ENCODE data around the gene TMEM131. TPM values are rescaled to one million over a fixed set of nuclear protein-coding genes. Genes with fewer than 3 reads are reported as not detected.

Gene TMEM131
- total RNA-seq, 2 experiments from 2014 or later: 41.1 to 44.6 TPM

DNA sequence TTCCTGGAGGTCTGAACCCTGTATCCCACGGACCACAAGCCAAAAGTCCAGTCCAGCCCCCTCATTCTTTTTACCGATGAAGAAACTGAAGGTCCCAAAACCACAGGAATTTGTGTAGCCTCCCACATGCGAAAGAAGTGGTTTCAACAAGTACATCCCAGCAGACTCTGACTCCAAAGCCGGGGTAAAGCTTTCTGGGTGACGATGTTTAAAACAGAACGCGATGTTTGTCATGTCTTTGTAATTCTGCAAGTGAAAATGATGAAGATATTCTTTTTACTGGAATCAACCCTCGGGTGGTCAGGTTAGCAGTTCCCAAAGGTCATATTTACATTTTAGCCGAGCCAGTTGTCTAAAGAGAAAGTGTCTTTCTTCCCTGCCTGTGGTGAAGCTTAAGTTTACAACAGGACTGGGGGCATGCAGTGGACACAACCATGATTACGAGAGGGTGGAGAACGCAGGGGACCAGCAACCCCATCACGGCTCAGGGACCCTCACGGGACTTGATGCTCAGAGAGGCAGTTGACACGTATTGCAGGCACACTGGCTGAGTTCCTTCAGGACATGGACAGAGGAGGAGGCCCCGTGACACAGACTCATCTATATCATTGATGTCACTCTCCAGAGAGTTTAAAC, 17.8 kb upstream of the TMEM131 start:
- ATAC-seq (ENCODE audit: low read depth) (no peak), DNase-seq (no peak)
- H3K4me3 Mint-ChIP-seq: peak overlapping the region; percentile 28

DNA sequence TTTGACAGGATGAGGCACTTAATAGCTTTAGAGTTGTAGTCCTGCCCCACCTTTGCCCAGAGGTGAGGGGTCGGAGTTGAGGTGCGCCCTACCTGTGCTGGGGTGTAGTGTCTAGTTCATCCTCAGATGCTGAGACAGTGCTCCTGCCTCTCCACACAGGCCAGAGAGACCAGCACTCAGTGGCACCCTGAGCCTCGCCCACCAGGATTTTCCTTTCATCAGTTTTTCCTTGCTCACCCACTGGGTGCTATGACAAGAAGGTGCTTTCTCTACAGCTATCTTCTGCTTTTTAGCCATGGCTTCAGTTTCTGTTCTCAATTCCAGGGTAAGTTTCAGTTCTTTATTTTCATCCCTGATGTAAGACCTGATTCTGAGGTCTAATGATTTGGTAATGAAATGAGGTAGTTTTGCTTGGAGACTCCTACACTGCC, 16.8 kb upstream of the TMEM131 start:
- no peak overlapping the region for H3K4me3 Mint-ChIP-seq
- H3K9me3 Mint-ChIP-seq: no peaks in the 10 kb centered on the region
- H3K36me3 Mint-ChIP-seq: peaks cover 3% of the 10 kb centered on the region
- H3K27me3 Mint-ChIP-seq: no peaks in the 10 kb centered on the region
- no peak overlapping the region for H3K27ac Mint-ChIP-seq
- ATAC-seq (ENCODE audit: low read depth): peak; percentile 47
- no peak for DNase-seq
- H3K4me1 Mint-ChIP-seq: peaks cover 20% of the 10 kb centered on the region
- POLR2A ChIA-PET: interaction anchor here (0.7 kb wide), 1 partner anchor 11 kb away, joined by 5 read pairs; no protein-coding TSS in a partner anchor

More for the DNA sequence above, 17.8 kb upstream of the TMEM131 start:
- Mint-ChIP-seq H3K36me3 (peaks cover 3% of the 10 kb centered on the region), H3K4me1 (peaks cover 20% of the 10 kb centered on the region), H3K9me3 (no peaks in the 10 kb centered on the region), H3K27ac (no peak overlapping the region), H3K27me3 (no peaks in the 10 kb centered on the region)
- POLR2A ChIA-PET: no interaction called here

DNA sequence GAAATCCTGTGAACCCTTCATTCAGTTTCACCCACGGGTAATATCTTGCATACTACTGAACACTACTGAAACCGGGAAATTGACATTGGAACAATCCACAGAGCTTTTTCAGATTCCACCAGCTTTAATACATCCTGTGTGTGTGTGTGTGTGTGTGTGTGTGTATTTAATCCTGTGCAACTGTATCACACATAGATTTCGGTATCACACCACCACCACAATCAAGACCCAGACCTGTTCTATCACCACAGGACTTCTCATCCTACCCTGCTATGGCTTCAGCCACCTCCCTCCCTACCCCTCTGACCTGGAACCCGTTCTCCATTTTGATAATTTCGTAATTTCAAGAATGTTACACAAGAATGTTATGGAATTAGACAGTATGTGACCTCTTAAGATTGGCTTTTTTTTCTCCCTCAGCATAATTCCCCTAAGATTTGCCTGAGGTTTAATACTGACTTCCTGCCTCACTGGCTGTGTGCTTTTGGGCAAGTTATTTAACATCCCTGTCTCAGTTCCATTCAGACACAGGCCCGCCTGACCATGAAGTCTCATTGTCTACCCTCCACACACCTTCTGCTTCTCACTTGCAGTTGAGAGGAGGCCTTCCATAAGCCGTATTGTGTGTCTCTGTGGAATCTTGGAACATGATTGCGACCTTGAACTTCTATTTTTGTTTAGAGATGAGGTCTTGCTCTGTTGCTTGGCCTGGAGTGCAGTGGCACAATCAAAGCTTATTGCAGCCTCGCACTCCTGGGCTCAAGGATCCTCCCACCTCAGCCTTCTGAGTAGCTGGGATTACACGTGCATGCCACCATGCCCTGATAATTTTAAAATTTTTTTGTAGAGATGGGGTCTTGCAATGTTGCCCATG, 14.4 kb upstream of the TMEM131 start:
- no peaks in the 10 kb centered on the region for H3K9me3 Mint-ChIP-seq
- ATAC-seq (ENCODE audit: low read depth) (no peak), DNase-seq (no peak)
- no peak overlapping the region for H3K4me3 Mint-ChIP-seq
- no peak overlapping the region for H3K27ac Mint-ChIP-seq
- peaks cover 2% of the 10 kb centered on the region for H3K36me3 Mint-ChIP-seq
- POLR2A ChIA-PET: no interaction called here
- H3K27me3 Mint-ChIP-seq: no peaks in the 10 kb centered on the region
- H3K4me1 Mint-ChIP-seq: peaks cover 20% of the 10 kb centered on the region

DNA sequence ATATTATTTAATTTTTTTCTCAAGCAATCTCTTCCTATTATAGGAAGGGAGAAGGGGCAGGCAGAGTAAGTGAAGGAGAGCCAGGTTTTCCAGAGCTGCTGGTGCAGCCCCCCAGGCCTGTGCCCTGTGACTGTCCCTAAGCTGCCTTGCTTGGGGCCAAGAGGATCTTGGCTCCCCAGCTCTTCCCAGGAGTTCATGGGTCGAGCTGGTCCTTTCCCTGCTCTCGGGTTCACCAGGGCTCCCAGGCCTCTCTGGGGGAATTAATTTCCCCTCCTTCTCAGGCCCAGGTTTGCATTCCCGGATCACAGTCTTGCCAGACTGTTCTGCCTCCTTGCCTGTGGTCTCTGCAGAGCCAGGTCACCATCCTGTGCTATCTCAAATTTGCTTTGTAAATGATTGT, 12.7 kb upstream of the TMEM131 start:
- DNase-seq (no peak), ATAC-seq (ENCODE audit: low read depth) (no peak)
- no peaks in the 10 kb centered on the region for H3K27me3 Mint-ChIP-seq
- H3K4me3 Mint-ChIP-seq: no peak overlapping the region
- POLR2A ChIA-PET: no interaction called here
- no peak overlapping the region for H3K27ac Mint-ChIP-seq
- H3K4me1 Mint-ChIP-seq: peaks cover 15% of the 10 kb centered on the region
- no peaks in the 10 kb centered on the region for H3K9me3 Mint-ChIP-seq
- peaks cover 2% of the 10 kb centered on the region for H3K36me3 Mint-ChIP-seq

DNA sequence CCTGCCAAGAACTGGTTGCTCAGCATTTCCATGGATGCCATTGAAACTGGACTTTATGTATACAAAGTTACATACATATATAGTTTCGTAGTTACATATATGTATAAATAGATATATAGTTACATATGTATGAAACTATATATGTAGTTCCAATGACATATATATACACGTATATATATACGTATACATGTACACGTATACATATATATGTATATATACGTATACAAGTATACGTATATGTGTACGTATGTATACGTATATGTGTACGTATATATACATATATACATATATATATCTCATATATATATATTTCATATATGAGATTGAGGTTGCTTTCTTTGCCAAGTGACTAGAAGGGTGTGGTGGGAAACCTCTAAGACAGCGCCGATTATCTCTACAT, 10.6 kb upstream of the TMEM131 start:
- H3K4me3 Mint-ChIP-seq: no peak overlapping the region
- peaks cover 9% of the 10 kb centered on the region for H3K4me1 Mint-ChIP-seq
- H3K36me3 Mint-ChIP-seq: no peaks in the 10 kb centered on the region
- POLR2A ChIA-PET: no interaction called here
- no peak for ATAC-seq (ENCODE audit: low read depth)
- no peaks in the 10 kb centered on the region for H3K27me3 Mint-ChIP-seq
- H3K9me3 Mint-ChIP-seq: no peaks in the 10 kb centered on the region
- DNase-seq: no peak
- no peak overlapping the region for H3K27ac Mint-ChIP-seq

DNA sequence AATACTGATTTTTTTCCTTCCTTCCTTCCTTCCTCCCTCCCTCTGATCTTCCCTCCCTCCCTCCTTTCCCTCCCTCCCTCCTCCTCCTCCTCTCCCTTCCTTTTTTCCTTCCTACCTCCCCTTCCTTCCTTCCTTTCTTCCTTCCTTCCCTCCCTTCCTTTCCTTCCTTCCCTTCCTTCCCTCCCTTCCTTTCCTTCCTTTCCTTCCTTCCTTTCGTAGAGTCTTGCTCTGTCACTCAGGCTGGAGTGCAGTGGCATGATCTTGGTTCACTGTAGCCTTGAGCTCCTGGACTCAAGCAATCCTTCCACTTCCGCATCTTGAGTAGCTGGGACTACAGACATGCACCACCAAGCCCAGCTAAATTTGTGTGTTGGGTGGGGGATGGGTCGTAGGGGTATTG, 8.9 kb upstream of the TMEM131 start:
- ATAC-seq (ENCODE audit: low read depth): no peak
- Mint-ChIP-seq H3K27me3 (no peaks in the 10 kb centered on the region), H3K27ac (no peak overlapping the region), H3K4me1 (no peaks in the 10 kb centered on the region), H3K36me3 (no peaks in the 10 kb centered on the region), H3K4me3 (no peak overlapping the region), H3K9me3 (no peaks in the 10 kb centered on the region)
- DNase-seq: no peak
- POLR2A ChIA-PET: no interaction called here

DNA sequence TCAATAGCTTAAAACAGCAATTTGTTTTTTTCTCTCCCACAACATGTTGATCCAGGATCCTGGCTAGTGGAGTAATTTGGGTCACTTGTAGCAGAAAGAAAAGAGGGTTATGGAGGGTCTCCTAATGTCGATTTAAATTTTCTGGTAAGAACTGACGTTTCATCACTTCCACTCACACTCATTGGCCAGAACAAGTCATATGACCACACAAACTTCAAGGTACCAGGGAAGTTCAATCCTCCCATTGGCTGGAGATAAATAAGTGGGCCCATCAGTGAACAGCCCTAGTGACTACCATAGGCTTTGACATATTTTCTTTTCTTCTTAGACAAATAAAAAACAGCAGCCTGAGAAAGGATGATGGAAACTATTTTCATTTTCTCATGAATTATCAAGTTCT, 8.3 kb upstream of the TMEM131 start:
- no peak overlapping the region for H3K27ac Mint-ChIP-seq
- no peaks in the 10 kb centered on the region for H3K4me1 Mint-ChIP-seq
- POLR2A ChIA-PET: no interaction called here
- ATAC-seq (ENCODE audit: low read depth): no peak
- no peak for DNase-seq
- no peak overlapping the region for H3K4me3 Mint-ChIP-seq
- no peaks in the 10 kb centered on the region for H3K9me3 Mint-ChIP-seq
- H3K36me3 Mint-ChIP-seq: no peaks in the 10 kb centered on the region
- H3K27me3 Mint-ChIP-seq: no peaks in the 10 kb centered on the region

DNA sequence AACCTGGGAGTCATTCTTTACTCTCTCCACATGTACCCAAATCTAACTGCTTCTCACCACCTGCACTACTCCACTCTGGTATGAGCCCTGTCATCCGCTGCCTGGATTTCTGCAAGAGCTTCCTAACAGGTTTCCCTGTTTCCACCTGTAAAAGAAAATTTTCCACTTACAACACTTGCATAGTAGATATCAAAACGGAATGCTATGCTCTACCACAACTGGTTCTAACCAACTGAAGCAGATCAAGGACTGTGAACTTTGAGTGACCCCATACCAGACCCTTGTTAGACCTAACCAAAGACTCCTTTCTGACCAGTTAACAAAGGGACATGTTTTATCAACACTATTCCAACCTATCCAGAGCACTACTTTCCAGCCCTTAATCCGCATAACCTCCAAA, 3.8 kb upstream of the TMEM131 start:
- Mint-ChIP-seq H3K36me3 (no peaks in the 10 kb centered on the region), H3K9me3 (no peaks in the 10 kb centered on the region), H3K27me3 (no peaks in the 10 kb centered on the region), H3K4me1 (no peaks in the 10 kb centered on the region), H3K4me3 (no peak overlapping the region), H3K27ac (no peak overlapping the region)
- POLR2A ChIA-PET: interaction anchor here (0.6 kb wide), 1 partner anchor 1848 kb away, joined by 4 read pairs; no protein-coding TSS in a partner anchor
- DNase-seq: no peak
- ATAC-seq (ENCODE audit: low read depth): no peak

DNA sequence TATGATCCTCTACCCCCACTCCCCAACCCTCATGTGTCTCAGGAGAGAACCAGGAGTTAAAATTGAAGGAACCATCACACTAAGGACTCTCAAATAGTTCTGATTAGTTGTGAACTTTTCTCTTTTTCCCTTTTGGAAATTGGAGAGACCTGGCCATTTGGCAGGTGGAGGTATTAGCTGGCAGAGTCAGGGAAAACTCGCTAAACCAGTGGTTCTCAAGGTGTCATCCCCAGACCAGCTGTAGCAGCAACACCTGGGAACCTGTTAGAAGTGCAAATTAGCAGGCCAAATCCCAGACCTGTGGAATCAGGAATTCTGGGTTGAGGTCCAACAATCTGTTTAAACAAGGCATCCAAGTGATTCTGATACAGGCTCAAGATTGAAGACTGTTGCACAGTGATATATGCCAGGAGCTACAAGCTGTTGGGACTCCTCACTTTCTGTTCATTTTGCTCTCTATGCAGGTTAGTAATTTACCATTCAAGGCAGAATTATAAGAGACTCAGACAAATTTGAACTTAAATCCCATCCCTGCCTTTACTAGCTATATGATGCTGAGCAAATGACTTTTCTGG, 2.8 kb upstream of the TMEM131 start:
- no peak overlapping the region for H3K4me3 Mint-ChIP-seq
- H3K27me3 Mint-ChIP-seq: no peaks in the 10 kb centered on the region
- H3K36me3 Mint-ChIP-seq: no peaks in the 10 kb centered on the region
- H3K4me1 Mint-ChIP-seq: peaks cover 6% of the 10 kb centered on the region
- no peaks in the 10 kb centered on the region for H3K9me3 Mint-ChIP-seq
- POLR2A ChIA-PET: no interaction called here
- ATAC-seq (ENCODE audit: low read depth) (no peak), DNase-seq (no peak)
- no peak overlapping the region for H3K27ac Mint-ChIP-seq

DNA sequence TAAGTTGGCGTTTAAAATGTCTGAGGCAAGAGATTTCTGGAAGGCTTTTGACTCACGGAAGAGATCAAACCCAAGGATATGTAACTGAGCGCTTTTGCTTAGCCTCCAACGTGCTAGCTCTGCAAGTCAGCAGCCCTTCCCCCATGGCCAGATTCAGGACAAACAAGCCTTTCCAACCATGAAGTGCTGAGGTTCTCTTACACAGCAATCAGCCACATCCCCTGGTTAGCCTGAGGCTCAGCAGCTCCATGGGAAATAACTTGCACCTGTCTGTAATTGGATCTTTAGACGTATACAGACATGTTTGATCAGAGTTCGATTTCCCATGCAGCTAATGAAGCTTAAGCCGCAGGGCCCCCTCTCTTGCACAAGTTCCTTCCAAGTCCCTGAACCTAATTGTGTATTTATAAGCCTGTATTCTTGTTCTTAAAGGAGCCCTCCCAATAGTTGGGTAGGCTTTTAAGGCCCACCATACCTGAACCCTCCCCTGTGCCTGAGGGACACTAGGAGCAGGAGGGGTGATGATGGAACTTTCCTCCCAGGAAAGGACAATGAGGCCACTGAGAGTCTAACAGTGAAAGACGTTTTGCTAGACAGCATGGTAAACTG, 2.1 kb upstream of the TMEM131 start:
- Mint-ChIP-seq H3K27ac (no peak overlapping the region), H3K4me3 (no peak overlapping the region)
- POLR2A ChIA-PET: no interaction called here

DNA sequence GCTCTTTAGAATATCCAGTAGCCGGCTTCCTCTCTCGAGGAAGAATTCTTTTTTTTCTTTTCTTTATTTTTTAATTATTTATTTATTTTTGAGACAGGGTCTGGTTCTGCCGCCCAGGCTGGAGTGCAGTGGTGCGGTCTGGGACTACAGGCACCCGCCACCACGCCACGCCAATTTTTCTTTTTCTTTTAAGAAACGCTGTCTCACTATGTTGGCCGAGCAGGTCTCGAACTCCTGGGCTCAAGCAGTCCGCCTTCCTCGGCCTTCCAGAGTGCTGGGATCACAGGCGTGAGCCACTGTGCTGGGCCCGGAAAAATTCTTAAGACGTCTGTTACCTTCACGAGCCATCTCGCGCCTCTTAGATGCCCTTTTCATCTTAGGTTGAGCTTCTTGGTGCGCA, 931 bp upstream of the TMEM131 start:
- no peak for ATAC-seq (ENCODE audit: low read depth)
- Mint-ChIP-seq H3K27me3 (no peaks in the 10 kb centered on the region), H3K4me3 (peak overlapping the region; percentile 86), H3K27ac (peak overlapping the region; percentile 82), H3K4me1 (peaks cover 17% of the 10 kb centered on the region), H3K36me3 (no peaks in the 10 kb centered on the region), H3K9me3 (no peaks in the 10 kb centered on the region)
- DNase-seq: no peak
- POLR2A ChIA-PET: interaction anchor here (0.6 kb wide), 1 partner anchor 264 kb away, joined by 3 read pairs; no protein-coding TSS in a partner anchor

More for the DNA sequence above, 2.1 kb upstream of the TMEM131 start:
- ATAC-seq (ENCODE audit: low read depth) (no peak), DNase-seq (no peak)
- H3K36me3 Mint-ChIP-seq: no peaks in the 10 kb centered on the region
- peaks cover 12% of the 10 kb centered on the region for H3K4me1 Mint-ChIP-seq
- H3K27me3 Mint-ChIP-seq: no peaks in the 10 kb centered on the region
- no peaks in the 10 kb centered on the region for H3K9me3 Mint-ChIP-seq

DNA sequence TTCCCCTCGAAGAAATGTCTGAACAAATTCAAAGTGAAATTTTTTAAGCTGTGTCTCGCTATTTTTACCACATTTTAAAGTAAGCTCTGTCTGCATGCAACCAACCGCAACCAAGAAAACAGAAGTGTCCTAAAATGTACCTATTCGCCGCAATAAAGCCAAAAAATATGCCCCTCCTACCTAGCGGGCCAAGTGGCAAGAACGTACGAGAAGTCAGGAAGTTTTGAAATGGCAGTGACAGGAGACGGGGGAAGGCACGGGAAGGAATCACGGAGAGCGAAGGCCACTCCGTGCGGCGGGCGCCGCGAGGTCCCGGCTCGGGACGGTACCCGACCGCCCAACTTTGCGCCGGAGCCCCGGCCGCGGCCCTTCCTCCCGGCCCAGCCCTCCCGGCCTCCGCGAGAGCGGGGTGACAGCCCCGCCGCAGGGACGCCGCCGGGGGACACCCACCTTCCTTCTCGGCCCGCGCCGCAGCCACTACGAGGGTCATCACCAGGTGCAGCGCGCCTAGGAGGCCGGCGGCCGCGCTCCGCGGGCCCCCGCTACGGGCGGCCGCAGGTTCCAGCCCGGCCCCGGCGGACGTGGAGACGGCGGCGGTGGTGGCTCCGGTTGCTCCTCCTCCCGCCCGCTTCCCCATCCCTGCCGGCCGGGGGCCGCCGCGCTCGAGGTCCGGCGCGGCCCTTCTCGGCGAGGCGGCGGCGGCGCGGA, 568 bp downstream of the TMEM131 start:
- Mint-ChIP-seq H3K27me3 (no peaks in the 10 kb centered on the region), H3K9me3 (no peaks in the 10 kb centered on the region), H3K27ac (peak overlapping the region; percentile 90), H3K36me3 (peaks cover 2% of the 10 kb centered on the region), H3K4me3 (peak overlapping the region; percentile 95), H3K4me1 (peaks cover 23% of the 10 kb centered on the region)
- ATAC-seq (ENCODE audit: low read depth): peak; percentile 34
- POLR2A ChIA-PET: interaction anchor here (0.8 to 1.0 kb wide), 2 partner anchors 33 to 233 kb away, joined by 3 read pairs; no protein-coding TSS in a partner anchor
- DNase-seq: no peak

DNA sequence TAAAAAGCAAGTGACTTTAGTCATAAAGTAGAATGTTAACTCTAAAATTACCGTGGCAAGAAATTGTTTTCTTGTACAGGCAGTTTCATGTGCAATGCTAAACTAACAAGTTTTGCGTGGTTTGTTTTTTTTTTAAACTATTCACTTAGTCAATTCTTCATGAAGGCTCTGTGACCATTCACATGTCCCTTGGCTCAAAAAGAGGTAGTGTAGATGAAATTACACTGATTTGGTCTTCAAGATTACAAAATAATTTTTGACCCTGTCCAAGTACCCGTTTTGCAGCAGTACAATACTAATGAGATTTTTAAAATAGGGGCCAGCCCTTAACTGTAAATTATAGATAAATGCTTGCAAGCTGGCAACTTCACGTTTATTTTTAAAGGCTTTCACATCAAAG, 1.3 kb downstream of the TMEM131 start:
- Mint-ChIP-seq H3K9me3 (no peaks in the 10 kb centered on the region), H3K4me1 (peaks cover 23% of the 10 kb centered on the region), H3K27ac (peak overlapping the region; percentile 90), H3K36me3 (peaks cover 2% of the 10 kb centered on the region), H3K27me3 (no peaks in the 10 kb centered on the region), H3K4me3 (peak overlapping the region; percentile 95)
- ATAC-seq (ENCODE audit: low read depth) (no peak), DNase-seq (no peak)
- POLR2A ChIA-PET: interaction anchor here (0.5 to 1.0 kb wide), 3 partner anchors 33 to 739 kb away, joined by 3 read pairs; no protein-coding TSS in a partner anchor

Measured in activated naive CD8-positive, alpha-beta T cell treated with anti-CD3 and anti-CD28 coated beads, Interleukin-2, amount 10 ng/mL, durations not matched to agents 7 days and 5 days (primary cell).